HG03064 (cell line): ENCODE results near the gene OLFML2B.

Experiments
- ATAC-seq: cut with Tn5 transposase; IDR thresholded peaks from one replicate; pipeline ENCODE4 v1.9.1; 2021; ENCODE audit warnings: low read depth; ENCODE audit not compliant: unreplicated experiment

OLFML2B gene

GRCh38 chr1:161949548-161949947, 74.1 kb downstream of the OLFML2B start:
- ATAC-seq = no peak

GRCh38 chr1:161948435-161948834, 75.2 kb downstream of the OLFML2B start:
- ATAC-seq = no peak

- no peak for ATAC-seq
Observed at GRCh38 chr1:161946071-161946987, 77.3 kb downstream of the OLFML2B start.

GRCh38 chr1:161945306-161946060, 78.2 kb downstream of the OLFML2B start:
- no peak for ATAC-seq

- ATAC-seq = no peak
Observed at GRCh38 chr1:161944381-161944780, 79.3 kb downstream of the OLFML2B start.

- ATAC-seq = no peak
Observed at GRCh38 chr1:161943737-161944136, 79.9 kb downstream of the OLFML2B start.

- no peak for ATAC-seq
Observed at GRCh38 chr1:161941726-161942436, 81.8 kb downstream of the OLFML2B start.

- ATAC-seq = no peak
Observed at GRCh38 chr1:161940866-161941591, 82.6 kb downstream of the OLFML2B start.

- ATAC-seq = no peak
Observed at GRCh38 chr1:161936786-161937185, 86.9 kb downstream of the OLFML2B start.

GRCh38 chr1:161935264-161935663, 88.4 kb downstream of the OLFML2B start:
- ATAC-seq = no peak

GRCh38 chr1:161933592-161934588, 89.8 kb downstream of the OLFML2B start:
- no peak for ATAC-seq
